ENCODE data around the gene ACAP2.
"Not testable (repeated sequence)": the region's sequence is repeated elsewhere in the genome, so short reads cannot be mapped to it uniquely, and the experiment has no call there.

Gene ACAP2

DNA sequence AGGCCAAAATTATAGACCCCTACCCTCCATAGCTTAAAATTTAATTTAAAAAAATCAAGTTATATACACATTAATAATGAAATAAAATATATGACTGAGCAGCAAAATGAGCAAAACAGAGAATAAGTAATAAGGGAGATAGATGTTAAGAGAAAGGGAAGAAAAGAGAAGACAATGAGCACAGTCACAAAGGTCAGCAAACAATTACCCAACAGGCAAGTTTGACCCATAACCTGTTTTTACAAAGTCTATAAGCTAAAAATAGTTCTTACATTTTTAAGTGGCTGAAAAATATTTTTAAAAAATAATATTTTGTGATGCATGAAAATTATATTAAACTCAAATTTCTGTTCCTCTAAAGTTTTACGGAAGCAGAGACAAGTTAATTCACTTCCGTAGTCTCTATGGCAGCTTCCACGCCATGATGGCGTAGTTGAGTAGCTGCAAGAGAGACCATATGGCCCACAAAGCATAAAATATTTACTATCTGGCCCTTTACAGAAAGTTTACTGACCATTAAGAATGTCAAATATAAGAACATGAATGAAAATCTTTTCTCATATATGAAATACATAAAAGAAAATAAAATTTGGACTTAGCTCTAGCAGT lies 47.5 kb downstream of the ACAP2 start:
- H3K27ac ChIP-seq: no peak overlapping the region
- no peak for DNase-seq (ENCODE audit: low read depth, low spot score)

DNA sequence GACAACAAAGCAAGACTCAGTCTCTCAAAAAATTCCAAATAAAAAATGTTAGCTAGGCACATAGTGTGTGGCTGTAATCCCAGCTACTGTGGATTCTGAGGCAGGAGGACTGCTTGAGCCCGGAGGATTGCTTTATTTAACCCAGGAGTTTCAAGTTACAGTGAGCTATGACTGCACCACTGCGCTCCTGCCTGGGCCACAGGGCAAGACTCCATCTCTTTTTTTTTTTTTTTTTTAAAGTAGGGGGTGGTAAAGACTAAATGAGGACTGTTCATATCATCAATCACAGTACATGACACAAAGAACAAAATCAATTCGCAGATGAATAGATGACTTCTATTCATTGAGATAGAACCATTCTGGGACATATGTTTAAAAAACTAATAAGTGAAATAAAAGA lies 48.1 kb downstream of the ACAP2 start:
- DNase-seq (ENCODE audit: low read depth, low spot score): no peak
- no peak overlapping the region for H3K27ac ChIP-seq

DNA sequence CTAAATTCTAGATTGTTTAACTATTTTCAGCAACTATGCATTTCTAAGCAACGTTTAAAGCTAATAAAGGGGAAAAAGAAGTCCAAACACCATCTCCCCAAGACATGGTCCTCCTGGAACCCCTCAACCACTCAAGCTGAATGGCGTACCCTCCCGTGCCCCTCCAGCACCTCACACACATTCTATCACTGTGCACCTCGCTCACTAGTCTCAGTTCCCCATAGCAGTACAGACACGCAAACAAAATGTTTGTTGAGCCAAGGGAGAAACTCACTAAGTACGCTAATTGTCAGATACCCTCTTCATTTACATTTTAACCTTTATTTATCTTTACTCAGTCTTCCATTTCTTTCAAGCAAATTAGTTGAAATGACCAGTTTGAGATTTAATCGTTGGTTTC lies 48.8 kb downstream of the ACAP2 start:
- DNase-seq (ENCODE audit: low read depth, low spot score): no peak
- H3K27ac ChIP-seq: no peak overlapping the region

DNA sequence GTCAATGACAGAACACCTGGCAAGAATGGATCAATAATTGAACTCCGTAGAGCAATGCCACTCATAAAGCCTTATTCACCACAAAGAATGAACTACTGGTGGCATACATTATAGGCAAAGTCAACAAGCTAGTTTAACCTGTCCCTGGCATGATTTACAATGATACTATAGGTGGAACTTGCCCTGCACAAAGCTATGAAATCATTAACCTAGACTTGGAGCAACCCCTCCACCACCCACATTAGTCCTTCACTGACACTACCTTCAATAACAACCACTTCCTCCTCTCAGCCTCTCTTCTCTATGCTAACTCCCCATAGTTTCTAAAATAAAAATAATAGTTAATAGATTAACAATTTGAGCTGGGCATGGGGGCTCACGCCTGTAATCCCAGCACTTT lies 54.4 kb downstream of the ACAP2 start:
- peak overlapping the region; percentile 8 for H3K27ac ChIP-seq
- DNase-seq (ENCODE audit: low read depth, low spot score): peak; percentile 5

GRCh38 chr3:195386739-195387138 lies 56.1 kb downstream of the ACAP2 start:
- DNase-seq (ENCODE audit: low read depth, low spot score): no peak
- peak overlapping the region; percentile 9 for H3K27ac ChIP-seq

DNA sequence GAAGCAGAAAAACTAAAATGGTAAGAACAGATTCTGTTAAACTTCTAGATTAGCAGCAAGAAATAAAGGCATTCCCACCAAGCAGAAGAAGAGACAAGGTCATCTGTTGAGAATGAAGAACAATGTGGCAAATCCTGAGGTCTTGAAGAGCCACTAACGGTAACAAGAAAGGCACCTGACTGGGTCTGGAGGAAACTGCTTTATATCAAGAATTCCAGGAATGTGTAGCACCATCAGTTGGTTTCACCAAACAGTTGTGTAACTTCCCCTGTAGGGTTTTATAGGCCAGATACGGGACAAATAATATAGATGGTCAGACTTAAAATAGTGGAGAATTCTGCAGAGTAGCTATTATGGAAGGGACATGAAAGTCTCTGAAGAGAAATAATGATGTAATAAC lies 57.3 kb downstream of the ACAP2 start:
- DNase-seq (ENCODE audit: low read depth, low spot score): no peak
- peak overlapping the region; percentile 9 for H3K27ac ChIP-seq

GRCh38 chr3:195384952-195385351 lies 57.9 kb downstream of the ACAP2 start:
- no peak for DNase-seq (ENCODE audit: low read depth, low spot score)
- H3K27ac ChIP-seq: peak overlapping the region; percentile 9

DNA sequence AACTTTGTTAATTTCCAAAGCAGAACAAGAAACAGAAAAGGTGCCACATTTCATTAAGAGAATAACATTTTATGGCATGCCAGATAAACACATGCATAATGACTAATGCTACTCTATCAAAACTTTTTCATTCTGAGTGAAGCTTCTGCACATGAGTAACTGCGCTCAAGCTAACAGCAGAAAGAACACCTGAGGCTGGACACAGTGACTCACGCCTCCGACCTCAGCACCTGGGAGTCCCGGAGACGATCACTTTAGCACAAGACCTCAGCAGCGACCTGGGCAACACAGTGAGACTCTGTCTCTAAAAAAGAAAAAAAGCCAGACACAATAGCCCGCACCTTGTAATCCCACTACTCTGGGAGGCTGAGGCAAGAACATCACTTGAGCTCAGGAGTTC lies 70.6 kb downstream of the ACAP2 start:
- H3K27ac ChIP-seq: peak overlapping the region; percentile 12
- peak; percentile 45 for DNase-seq (ENCODE audit: low read depth, low spot score)

GRCh38 chr3:195366200-195366925 lies 76.5 kb downstream of the ACAP2 start:
- H3K27ac ChIP-seq: no peak overlapping the region
- DNase-seq (ENCODE audit: low read depth, low spot score): no peak

DNA sequence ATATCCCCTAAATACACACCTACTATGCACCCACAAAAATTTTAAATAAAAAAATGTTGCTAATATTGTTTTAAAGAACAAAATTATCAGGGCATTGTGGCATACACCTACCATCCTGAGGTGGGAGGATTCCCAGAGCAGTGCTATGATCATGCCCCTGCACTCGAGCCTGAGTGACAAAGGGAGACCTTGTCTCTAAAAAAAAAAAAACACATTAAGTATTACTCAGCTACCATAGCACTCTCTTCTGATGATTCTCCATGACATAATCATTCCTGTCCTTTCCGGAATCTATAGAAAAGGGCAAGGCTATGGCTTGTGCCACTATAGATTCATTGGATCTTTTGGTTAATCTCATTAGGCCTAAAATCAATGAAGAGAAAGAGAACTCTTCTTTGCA lies 77.4 kb downstream of the ACAP2 start:
- no peak overlapping the region for H3K27ac ChIP-seq
- no peak for DNase-seq (ENCODE audit: low read depth, low spot score)

DNA sequence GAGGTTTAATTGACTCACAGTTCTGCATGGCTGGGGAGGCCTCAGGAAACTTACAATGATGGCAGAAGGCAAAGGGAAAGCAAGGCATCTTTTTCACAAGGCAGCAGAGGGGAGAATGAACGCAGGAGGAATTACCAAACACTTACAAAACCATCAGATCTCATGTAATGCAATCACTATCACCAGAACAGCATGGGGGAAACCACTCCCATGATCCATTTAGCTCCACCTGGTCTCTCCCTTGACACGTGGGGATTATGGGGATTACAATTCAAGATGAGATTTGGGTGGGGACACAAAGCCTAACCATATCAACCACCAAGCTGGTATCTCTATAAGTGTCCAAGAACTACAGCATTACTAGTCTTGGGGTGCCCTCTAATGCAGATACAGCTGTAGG lies 85.0 kb downstream of the ACAP2 start:
- H3K27ac ChIP-seq; DNase-seq (ENCODE audit: low read depth, low spot score): not testable (repeated sequence)

DNA sequence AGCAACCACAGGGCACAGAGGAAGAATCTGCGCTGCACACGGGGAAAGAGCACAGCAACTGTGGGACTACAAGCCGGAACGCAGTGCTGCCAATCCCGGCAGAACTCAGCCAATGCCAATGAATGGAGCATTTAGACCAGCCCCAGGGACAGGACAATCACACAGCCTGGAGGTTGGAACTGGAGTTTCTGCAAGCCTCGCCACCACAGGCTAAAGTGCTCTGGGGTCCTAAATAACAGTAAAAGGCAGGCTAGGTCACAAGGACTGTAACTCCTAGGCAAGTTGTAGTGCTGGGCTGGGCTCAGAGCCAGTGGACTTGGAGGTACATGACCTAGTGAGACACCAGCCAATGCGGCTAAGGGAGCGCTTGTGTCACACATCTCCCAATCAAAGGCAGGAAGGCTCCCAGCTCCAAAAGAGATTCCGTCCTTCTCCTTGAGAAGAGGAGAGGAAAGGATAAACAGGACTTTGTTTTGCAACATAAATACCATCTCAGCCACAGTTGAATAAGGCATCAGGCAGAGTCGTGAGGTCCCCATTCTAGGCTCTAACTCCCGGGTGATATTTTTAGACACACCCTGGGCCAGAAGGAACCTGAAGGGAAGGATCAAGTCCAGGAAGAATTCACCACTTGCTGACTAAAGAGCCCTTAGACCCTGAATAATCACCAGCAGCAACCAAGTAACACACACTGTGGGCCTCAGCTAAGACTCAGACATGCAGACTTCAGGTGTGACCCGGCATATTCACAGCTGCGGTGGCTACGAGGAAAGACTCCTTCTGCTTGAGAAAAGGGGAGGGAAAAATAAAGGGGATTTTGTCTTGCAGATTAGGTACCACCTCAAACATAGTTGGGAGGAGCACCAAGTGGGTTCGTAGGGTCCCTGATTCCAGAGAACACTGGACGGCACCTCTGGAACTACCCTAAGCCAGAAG lies 86.4 kb downstream of the ACAP2 start:
- DNase-seq (ENCODE audit: low read depth, low spot score): no peak
- H3K27ac ChIP-seq: peak overlapping the region; percentile 93

GRCh38 chr3:195354009-195354408 lies 88.8 kb downstream of the ACAP2 start:
- DNase-seq (ENCODE audit: low read depth, low spot score): not testable (repeated sequence)
- H3K27ac ChIP-seq: peak overlapping the region; percentile 93

DNA sequence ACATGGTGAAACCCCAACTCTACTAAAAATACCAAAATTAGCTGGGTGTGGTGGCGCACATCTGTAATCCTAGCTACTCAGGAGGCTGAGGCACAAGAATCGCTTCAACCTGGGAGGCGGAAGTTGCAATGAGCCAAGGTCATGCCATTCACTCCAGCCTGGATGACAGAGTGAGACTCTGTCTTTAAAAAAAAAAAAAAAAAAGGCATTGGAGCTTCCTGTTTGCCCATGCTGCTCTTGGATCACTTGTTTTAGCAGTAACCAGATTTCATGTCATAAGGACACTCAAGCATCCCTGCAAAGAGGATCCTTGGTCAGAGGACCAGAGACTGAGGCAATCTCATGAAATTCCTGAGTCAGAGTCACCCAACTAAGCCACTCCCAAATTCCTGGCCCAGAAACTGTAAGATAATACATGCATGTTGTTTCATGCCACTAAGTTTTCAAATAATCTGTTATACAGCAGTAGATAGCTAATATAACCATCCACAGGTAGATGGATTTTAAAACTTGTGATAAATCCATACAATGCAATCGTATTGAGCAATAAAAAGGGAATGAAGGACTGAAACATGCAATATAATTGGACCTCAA lies 89.8 kb downstream of the ACAP2 start:
- peak overlapping the region; percentile 93 for H3K27ac ChIP-seq
- peak; percentile 18 for DNase-seq (ENCODE audit: low read depth, low spot score)

GRCh38 chr3:195348426-195349115 lies 94.2 kb downstream of the ACAP2 start:
- no peak overlapping the region for H3K27ac ChIP-seq
- no peak for DNase-seq (ENCODE audit: low read depth, low spot score)

GRCh38 chr3:195337747-195338146 lies 105.1 kb downstream of the ACAP2 start:
- no peak overlapping the region for H3K27ac ChIP-seq
- DNase-seq (ENCODE audit: low read depth, low spot score): no peak

GRCh38 chr3:195334967-195335366 lies 107.9 kb downstream of the ACAP2 start:
- DNase-seq (ENCODE audit: low read depth, low spot score): no peak
- H3K27ac ChIP-seq: no peak overlapping the region

DNA sequence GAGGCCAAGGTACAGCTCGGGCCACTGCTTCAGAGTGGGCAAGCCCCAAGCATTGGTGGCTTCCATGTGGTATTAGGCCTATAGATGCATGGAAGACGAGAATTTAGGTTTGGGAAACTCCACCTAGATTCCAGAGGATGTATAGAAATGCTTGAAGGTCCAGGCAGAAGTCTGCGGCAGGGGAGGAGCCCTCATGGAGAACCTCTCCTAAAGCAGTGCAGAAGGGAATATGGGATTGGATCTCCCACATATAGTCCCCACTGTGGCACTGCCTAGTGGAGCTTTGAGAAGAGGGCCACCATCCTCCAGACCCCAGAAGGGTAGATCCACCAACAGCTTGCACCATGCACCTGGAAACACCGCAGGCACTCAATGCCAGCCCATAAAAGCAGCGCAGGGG lies 123.8 kb downstream of the ACAP2 start:
- no peak for DNase-seq (ENCODE audit: low read depth, low spot score)
- no peak overlapping the region for H3K27ac ChIP-seq

DNA sequence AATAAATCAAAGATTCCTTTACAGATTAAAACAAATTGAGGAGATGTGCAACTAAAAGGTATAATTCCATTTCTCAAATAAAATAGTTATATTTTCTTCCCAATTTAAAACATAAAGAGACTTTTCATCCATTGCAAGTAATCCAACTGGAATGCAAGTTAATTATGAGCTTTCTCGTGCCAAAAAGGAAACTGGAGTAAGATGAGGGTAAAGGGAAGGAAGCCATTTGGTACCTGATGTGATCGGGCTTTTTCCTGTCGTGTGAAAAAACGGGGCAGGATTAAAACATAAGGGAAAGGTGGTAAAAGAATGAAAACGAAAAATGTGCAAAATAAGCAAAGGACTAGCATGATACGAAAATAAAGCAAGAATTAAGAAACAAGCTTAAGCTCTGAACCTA lies 130.1 kb downstream of the ACAP2 start:
- no peak overlapping the region for H3K27ac ChIP-seq
- DNase-seq (ENCODE audit: low read depth, low spot score): no peak

GRCh38 chr3:195307711-195308110 lies 135.1 kb downstream of the ACAP2 start:
- DNase-seq (ENCODE audit: low read depth, low spot score): no peak
- no peak overlapping the region for H3K27ac ChIP-seq
